Vagina (tissue), 2 donors: ENCODE results near the gene ARMH2.

ENCODE experiments used
- POLR2A ChIP-seq, 2 donors: fragments of 450-650 bp; IDR thresholded peaks; one replicate each; pipeline ENCODE4 v1.6.1; 2017; ENCODE audit warnings: antibody characterized with exemption in 2 of 2, mild to moderate bottlenecking in 2 of 2, moderate library complexity in 2 of 2
- POLR2AphosphoS5 ChIP-seq, 2 donors: sonication (generic); formaldehyde crosslinking; IDR thresholded peaks; one replicate each; pipeline ENCODE4 v1.9.0; 2017; ENCODE audit warnings: antibody characterized with exemption in 2 of 2, mild to moderate bottlenecking in 2 of 2, low read depth in 1 of 2; ENCODE audit not compliant: insufficient read depth in 1 of 2
- TF ChIP-seq, protein P1 (sequence below), 3 experiments: fragments of 450-650 bp in 2 of 3; fragments of 200-600 bp in 1 of 3; sonication (generic) in 1 of 3; IDR thresholded peaks; one replicate each; pipeline ENCODE4 v1.5.1; 2017 to 2019; ENCODE audit warnings: antibody characterized with exemption in 3 of 3, mild to moderate bottlenecking in 2 of 3, moderate library complexity in 2 of 3

DNA sequence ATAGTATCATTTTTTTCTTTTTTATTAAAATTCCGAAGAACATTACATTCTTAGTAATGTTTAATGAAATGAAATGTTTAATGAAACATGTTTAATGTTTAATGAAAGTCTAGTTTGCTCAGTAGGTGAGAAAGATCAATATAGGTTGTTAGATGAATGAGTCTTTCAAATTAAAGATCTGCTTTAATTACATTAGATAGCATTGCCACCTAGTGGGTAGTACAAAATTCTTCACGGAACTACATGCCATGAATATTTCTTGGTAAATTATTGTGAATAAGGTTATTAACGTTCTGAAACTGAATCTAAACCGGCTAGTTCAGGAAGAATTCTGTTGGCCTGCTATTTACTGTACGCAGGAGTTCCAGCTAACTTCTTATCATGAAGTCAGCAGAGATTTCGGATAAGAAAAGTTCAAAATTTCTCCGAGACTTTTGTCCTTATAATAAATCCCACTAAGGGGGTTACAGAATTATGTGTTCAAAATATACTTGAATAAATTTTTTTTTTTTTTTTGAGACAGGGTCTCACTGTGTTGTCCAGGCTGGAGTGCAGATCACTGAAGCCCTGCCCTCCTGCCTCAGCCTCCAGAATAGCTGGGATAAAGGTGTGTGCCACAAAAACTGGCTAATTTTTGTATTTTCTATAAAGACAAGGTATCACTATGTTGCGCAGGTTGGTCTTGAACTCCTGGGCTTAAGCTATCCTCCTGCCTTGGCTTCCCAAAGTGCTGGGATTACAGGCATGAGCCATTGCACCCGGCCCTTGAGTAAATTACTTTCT, 31.8 kb downstream of the ARMH2 start:
- TF ChIP-seq POLR2AphosphoS5 (IDR thresholded peaks at IDR 0.05; ENCODE audit: insufficient read depth in 1 of 2, low read depth in 1 of 2) (no peak), POLR2A (IDR thresholded peaks at IDR 0.05) (no peak)
- TF ChIP-seq, protein P1, sequence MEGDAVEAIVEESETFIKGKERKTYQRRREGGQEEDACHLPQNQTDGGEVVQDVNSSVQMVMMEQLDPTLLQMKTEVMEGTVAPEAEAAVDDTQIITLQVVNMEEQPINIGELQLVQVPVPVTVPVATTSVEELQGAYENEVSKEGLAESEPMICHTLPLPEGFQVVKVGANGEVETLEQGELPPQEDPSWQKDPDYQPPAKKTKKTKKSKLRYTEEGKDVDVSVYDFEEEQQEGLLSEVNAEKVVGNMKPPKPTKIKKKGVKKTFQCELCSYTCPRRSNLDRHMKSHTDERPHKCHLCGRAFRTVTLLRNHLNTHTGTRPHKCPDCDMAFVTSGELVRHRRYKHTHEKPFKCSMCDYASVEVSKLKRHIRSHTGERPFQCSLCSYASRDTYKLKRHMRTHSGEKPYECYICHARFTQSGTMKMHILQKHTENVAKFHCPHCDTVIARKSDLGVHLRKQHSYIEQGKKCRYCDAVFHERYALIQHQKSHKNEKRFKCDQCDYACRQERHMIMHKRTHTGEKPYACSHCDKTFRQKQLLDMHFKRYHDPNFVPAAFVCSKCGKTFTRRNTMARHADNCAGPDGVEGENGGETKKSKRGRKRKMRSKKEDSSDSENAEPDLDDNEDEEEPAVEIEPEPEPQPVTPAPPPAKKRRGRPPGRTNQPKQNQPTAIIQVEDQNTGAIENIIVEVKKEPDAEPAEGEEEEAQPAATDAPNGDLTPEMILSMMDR (IDR thresholded peaks at IDR 0.05), result peak in 1 of 3 experiments; percentile 2
